NCI-H146 treated with DMSO at 0.1 percent for 48 hours (cell line): ENCODE measurements around the gene CABP7.
"Not testable (repeated sequence)": the region's sequence is repeated elsewhere in the genome, so short reads cannot be mapped to it uniquely, and the experiment has no call there.

Experiments
- DNase-seq: peaks from one replicate; lab custom pipeline; 2025; ENCODE audit not compliant: unreplicated experiment; lab: John Stamatoyannopoulos, UW

The CABP7 gene

GRCh38 chr22:29747832-29748231, 28.0 kb downstream of the CABP7 start:
- DNase-seq, result no peak

- DNase-seq, result no peak
Observed at GRCh38 chr22:29748248-29748893, 28.6 kb downstream of the CABP7 start.

DNA sequence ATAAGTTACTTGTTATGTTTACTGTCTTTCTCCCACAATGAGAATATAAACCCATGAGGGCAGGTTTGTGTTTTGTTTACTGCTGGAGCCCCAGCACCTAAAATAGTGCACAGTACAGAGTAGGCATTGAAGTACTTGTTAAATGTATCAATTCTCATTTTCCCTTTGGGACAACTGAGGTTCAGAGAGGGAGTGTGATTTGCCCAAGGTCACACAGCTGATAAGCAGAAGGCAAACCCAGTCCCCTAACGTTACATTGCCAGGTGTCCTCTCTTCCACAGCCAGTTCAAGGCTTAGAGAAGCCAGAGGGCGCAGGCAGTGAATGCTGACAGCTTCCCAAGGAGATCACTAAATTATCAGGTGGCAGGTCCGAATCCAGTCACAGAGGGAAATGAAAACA, 30.2 kb downstream of the CABP7 start:
- DNase-seq, result no peak

DNA sequence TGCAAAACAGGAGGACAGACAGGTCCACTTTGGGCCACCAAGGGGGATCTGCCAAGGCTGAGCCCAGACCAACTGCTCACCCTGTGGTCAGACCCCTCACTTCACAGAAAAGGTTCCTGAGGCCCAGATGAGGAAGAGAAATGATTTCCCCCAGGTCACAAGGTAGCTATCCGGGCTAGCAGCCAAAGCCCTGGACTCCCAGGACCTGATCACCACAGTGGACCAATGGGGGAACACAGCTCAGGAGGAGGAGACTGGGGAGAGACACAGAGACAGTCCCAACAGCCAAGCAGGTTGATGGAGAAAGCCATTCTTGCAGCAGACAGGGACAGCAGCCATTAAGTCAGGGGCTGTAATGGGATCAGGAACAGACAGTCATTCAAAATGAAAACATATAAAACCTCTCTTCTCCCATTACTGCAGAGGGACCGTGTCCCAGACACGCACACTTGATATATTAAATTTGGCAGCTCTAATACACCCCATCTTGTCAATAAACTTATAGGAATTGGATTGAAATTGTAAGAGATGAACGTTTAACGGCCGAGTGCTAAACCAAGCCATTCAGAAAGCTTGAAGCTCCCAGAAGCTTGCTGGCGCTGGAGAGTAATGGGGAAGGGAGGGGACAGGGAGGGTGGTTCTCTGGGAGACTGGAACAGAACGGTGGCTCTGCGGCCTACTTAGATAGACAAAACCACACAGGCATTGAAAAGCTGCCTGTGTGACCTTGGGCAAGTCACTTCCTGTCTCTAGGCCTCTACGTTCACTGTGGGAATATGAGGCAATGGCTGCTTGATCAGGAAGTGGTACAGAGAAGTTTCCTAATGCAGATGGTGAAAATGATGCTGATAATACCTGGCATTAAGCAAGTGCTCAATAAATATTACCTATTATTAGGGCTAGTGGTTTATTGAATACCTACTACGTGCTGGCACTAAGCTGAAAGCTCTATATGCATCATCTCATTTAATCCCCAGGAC, 31.0 kb downstream of the CABP7 start:
- DNase-seq, result no peak

GRCh38 chr22:29751669-29752068, 31.9 kb downstream of the CABP7 start:
- no peak for DNase-seq

GRCh38 chr22:29753808-29754657, 34.2 kb downstream of the CABP7 start:
- DNase-seq, result no peak

DNA sequence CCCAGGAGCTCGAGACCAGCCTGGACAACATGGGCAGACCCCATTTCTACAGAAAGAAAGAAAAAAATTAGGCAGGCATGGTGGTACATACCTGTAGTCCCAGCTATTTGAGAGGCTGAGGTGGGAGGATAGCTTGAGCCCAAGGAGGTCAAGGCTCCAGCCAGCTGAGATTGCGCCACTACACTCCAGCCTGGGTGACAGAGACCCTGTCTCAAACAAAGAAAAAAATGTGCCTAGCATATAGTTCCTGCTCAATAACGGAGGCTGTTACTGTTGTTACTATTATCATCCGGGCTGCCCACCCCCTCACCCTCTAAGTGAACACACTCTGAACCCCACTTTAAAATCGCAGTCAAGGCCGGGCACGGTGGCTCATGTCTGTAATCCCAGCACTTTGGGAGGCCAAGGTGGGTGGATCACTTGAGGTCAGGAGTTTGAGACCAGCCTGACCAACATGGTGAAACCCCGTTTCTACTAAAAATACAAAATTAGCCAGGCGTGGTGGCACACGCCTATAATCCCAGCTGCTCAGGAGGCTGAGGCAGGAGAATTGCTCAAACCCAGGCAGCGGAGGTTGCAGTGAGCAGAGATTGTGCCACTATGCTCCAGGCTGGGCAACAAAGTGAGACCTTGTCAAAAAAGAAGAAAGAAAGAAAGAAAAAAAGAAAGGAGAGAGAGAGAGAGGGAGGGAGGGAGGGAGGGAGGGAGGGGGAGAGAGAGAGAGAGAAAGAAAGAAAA, 35.0 kb downstream of the CABP7 start:
- DNase-seq, result not testable (repeated sequence)

DNA sequence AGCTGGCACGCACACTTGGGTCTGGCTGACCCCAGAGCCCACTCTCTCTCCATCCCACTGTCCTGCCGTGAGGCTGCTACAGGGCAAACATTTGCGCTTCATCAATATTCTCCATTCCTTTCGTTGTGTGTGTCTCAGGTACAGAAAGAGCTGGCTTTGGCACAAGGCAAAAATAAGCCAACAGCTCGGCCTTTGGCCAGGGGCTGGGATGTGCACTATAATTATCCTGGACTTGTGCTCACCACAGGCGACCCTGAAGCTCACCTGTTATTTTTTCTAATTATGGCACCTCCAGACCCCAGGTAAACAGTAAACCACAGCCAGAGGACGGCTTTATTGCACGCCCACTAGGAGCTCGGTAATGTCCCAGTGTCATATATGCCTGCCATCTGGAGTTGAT, 36.1 kb downstream of the CABP7 start:
- peak; percentile 15 for DNase-seq

DNA sequence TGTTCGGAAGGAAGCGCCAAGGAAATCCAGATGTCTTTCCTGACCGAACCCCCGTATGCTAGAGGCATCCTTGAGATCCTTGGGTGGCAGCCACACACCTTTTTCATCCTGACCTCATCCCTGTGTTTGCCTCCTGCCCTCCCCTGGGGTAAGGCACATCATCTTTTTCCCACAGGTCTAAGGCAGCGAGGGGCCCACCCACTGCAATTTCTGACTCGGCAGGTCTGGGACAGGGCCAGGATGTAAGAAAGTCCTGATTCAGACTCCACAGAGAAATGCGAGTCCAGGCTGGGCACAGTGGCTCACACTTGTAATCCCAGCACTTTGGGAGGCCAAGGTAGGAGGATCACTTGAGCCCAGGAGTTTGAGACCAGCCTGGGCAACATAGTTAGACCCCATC, 36.5 kb downstream of the CABP7 start:
- DNase-seq, result no peak

DNA sequence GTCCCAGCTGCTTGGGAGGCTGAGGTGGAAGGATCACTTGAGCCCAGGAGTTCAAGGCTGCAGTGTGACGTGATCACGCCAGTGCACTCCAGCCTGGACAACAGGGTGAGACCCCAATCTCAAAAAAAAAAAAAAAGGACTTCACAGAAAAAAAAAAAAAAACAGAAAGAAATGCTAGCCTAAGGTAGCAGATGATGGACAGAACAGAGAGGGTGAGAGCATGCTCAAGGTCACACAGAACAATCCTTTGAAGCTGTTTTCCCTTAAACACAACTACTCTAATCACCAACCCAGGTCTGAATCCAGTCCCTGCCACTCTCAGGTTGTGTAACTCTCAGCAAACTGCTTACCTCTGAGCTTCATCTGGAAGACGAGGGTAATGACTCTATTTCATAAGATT, 37.3 kb downstream of the CABP7 start:
- no peak for DNase-seq

GRCh38 chr22:29758068-29758622, 38.3 kb downstream of the CABP7 start:
- no peak for DNase-seq

- DNase-seq, result no peak
Observed at GRCh38 chr22:29758959-29759358, 39.2 kb downstream of the CABP7 start.

- DNase-seq, result peak; percentile 61
Observed at GRCh38 chr22:29762263-29762662, 42.5 kb downstream of the CABP7 start.

DNA sequence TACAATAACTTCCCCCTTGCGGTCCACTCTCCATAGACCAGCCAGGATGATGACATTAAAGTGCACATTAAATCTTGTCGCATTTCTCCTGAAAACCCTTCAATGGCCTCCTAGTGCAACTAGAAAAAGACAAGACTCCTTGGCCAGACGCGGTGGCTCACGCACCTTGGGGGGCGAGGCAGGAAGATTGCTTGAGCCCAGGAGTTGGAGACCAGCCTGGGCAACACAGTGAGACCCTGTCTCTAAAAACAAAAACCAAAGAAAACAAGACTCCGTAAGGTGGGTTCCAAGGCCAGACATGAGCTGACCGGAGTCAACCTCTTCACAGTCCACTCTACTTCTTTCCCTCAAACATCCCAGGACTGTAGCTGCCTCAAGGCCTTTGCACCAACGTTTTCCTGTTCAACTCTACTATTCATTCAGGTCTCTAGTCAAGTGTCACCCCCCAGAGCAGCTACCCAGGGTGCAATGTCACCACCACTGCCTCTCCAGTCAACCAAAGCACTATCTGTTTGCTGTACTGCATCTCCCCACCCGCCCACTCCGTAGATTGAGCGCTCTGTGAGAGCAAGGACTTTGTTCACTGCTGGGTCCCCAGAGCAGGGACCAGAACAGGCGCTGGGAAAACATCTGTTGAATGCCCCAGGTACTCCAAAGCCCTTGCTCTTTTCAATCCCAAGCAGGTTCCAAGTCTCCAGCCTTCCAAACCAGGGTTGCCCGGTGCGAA, 46.3 kb downstream of the CABP7 start:
- DNase-seq, result no peak

DNA sequence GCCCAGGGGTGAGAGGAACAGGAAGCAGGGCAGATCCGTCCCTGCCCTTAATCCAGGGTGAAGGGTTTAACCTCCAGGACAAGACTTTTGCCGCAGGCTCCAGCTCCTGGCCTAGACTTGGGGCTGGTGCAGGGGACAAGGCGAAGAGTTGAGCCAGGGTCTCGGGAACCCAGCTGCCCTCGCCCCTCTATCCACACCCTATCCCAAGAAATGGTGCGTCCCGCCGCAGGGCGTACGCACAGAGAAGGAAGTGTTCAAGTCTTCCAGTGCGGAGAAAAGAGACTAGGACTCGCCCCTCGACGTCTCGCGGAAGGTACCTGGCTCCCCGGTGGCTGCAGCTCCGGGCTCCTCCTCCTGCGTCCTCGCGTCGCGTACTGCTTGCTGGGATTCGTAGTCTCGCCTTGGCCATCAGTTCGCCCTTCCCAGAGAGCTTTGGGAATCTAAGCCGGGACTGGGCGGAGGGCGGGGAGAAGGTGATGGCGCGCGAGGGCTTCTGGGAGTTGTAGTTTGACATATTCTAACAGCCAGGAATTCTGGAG, 46.9 kb downstream of the CABP7 start, which contains the start of gene ZMAT5:
TSS of gene ZMAT5 (minus strand) at position 376 of the 539 bp plus-strand sequence. CDS start 18,463 bp downstream, outside the sequence.
- peak; percentile 80 for DNase-seq

- DNase-seq, result peak; percentile 75
Observed at GRCh38 chr22:29767171-29768051, 47.6 kb downstream of the CABP7 start, which contains the start of gene UQCR10. Gene UQCR10, plus strand, starts transcription at chr22:29767369. Its CDS starts 30 bp downstream, at chr22:29767399.

DNA sequence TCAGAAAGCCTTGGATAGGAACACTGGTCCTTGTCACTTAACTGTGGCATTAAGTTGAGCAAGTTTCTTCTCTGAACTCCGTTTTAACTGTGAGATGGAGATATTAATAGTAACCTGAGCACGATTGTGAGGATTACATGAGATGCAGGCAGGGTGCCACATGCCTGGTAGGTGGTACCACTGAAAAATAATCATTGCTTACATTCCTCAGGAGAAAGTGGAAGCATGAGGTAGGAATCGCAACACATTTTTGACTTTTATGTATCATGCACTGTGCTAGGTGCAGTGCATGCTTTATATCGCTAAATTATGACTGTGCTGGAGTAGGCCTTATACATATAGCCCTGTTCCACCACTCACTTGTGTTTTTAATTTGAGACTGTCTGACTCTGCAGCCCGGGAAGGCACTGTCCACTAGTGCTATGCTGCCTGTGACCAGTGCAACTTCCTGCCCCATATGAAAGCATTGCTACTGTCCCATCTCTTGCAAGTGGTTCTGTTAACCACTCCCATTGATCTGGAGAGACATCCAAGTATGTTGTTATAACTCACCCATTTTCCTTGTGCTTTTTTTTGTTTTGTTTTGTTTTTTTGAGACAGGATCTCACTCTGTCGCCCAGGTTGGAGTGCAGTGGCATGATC, 48.4 kb downstream of the CABP7 start:
- no peak for DNase-seq
